Amniotic stem cell (primary cell): ENCODE results near the gene H19.

Experiments used
- DNase-seq: peaks from one replicate; lab custom pipeline; 2025; lab: John Stamatoyannopoulos, UW

The H19 gene

GRCh38 chr11:1997755-1998154 lies at the start of gene H19:
Gene H19, minus strand, starts transcription at chr11:1997842.
- no peak for DNase-seq

GRCh38 chr11:2041963-2042362 lies 44.3 kb upstream of the H19 start:
- no peak for DNase-seq

- DNase-seq, result no peak
These were observed 43.5 kb upstream of the H19 start for GRCh38 chr11:2041153-2041552.

GRCh38 chr11:2039198-2039759 lies 41.6 kb upstream of the H19 start:
- DNase-seq, result no peak

- no peak for DNase-seq
These were observed 39.3 kb upstream of the H19 start for GRCh38 chr11:2036863-2037486.

GRCh38 chr11:2035382-2035781 lies 37.7 kb upstream of the H19 start:
- DNase-seq, result no peak

- no peak for DNase-seq
These were observed 33.4 kb upstream of the H19 start for GRCh38 chr11:2031058-2031457.

GRCh38 chr11:2027708-2028107 lies 30.1 kb upstream of the H19 start:
- DNase-seq, result no peak

GRCh38 chr11:2015025-2015424 lies 17.4 kb upstream of the H19 start:
- no peak for DNase-seq

- no peak for DNase-seq
These were observed 14.8 kb upstream of the H19 start for GRCh38 chr11:2012440-2012839.

GRCh38 chr11:2004466-2004865 lies 6.8 kb upstream of the H19 start:
- DNase-seq, result no peak

GRCh38 chr11:2002807-2003206 lies 5.2 kb upstream of the H19 start:
- DNase-seq, result no peak

- no peak for DNase-seq
These were observed 4.6 kb upstream of the H19 start for GRCh38 chr11:2002042-2002776.

- no peak for DNase-seq
These were observed 1.2 kb upstream of the H19 start for GRCh38 chr11:1998861-1999260.

GRCh38 chr11:1998290-1998689 lies 648 bp upstream of the H19 start:
- no peak for DNase-seq

GRCh38 chr11:1994121-1994520 lies 3.5 kb downstream of the H19 start:
- DNase-seq, result no peak

- DNase-seq, result no peak
These were observed 5.5 kb downstream of the H19 start for GRCh38 chr11:1992111-1992510.

- no peak for DNase-seq
These were observed 6.6 kb downstream of the H19 start for GRCh38 chr11:1990872-1991578.

GRCh38 chr11:1989953-1990352 lies 7.7 kb downstream of the H19 start:
- DNase-seq, result no peak

GRCh38 chr11:1988667-1989317 lies 8.8 kb downstream of the H19 start:
- DNase-seq, result no peak

- no peak for DNase-seq
These were observed 9.5 kb downstream of the H19 start for GRCh38 chr11:1988174-1988573.

- DNase-seq, result no peak
These were observed 10.6 kb downstream of the H19 start for GRCh38 chr11:1987024-1987423.

GRCh38 chr11:1983601-1983961 lies 14.1 kb downstream of the H19 start:
- no peak for DNase-seq
